ENCODE results near the gene SLC10A7.

SLC10A7 gene

DNA sequence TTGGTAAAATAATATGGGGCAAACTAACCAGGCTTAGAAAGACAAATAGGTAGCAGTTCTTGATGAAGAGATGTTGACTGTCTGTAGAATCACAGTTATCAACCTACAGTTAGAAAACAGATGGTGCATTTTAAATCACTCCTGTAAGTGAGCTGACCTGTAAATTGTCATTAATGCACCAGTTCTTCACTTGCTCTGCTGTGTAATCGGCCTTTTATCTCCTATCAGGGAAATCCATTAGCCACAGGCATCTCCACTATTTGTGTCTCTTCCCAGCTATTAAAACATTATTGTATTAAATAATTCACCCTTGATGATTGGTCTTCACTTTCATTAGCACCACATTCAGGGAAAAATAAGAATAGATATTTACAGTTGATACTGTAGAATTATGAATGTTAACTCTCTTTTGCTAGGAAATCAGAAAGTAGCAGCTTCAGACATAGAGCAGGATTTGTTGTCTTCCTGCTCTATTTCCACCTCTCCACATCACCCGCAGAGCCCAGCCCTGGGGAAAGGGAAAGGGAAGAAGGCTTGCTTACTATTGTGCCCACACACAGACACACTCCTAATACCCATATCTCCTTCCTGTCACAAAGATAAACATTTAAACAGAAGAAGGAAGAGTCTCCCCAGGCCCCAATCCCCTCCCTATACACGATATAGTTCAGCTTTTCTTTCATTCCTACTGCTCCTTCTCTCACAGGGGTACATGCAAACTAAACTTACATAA is 210.3 kb downstream of the SLC10A7 start:
- no peaks in the 10 kb centered on the region for H3K27me3 ChIP-seq (ENCODE audit: insufficient read depth, poor library complexity, severe bottlenecking)
- no peaks in the 10 kb centered on the region for H3K9me3 ChIP-seq (ENCODE audit: severe bottlenecking)
- no peak for ATAC-seq (ENCODE audit: low read depth)
- no peaks in the 10 kb centered on the region for H3K4me1 ChIP-seq (ENCODE audit: insufficient read depth, poor library complexity, severe bottlenecking)
- no peaks in the 10 kb centered on the region for H3K36me3 ChIP-seq (ENCODE audit: low read depth)
- no peak for DNase-seq (ENCODE audit: low spot score)
- TF ChIP-seq, protein P1, sequence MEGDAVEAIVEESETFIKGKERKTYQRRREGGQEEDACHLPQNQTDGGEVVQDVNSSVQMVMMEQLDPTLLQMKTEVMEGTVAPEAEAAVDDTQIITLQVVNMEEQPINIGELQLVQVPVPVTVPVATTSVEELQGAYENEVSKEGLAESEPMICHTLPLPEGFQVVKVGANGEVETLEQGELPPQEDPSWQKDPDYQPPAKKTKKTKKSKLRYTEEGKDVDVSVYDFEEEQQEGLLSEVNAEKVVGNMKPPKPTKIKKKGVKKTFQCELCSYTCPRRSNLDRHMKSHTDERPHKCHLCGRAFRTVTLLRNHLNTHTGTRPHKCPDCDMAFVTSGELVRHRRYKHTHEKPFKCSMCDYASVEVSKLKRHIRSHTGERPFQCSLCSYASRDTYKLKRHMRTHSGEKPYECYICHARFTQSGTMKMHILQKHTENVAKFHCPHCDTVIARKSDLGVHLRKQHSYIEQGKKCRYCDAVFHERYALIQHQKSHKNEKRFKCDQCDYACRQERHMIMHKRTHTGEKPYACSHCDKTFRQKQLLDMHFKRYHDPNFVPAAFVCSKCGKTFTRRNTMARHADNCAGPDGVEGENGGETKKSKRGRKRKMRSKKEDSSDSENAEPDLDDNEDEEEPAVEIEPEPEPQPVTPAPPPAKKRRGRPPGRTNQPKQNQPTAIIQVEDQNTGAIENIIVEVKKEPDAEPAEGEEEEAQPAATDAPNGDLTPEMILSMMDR (IDR thresholded peaks at IDR 0.05; ENCODE audit: poor library complexity, severe bottlenecking) = no peak
- no peak overlapping the region for H3K4me3 ChIP-seq (ENCODE audit: severe bottlenecking)
- no peak overlapping the region for H3K27ac ChIP-seq (ENCODE audit: poor library complexity, severe bottlenecking)

DNA sequence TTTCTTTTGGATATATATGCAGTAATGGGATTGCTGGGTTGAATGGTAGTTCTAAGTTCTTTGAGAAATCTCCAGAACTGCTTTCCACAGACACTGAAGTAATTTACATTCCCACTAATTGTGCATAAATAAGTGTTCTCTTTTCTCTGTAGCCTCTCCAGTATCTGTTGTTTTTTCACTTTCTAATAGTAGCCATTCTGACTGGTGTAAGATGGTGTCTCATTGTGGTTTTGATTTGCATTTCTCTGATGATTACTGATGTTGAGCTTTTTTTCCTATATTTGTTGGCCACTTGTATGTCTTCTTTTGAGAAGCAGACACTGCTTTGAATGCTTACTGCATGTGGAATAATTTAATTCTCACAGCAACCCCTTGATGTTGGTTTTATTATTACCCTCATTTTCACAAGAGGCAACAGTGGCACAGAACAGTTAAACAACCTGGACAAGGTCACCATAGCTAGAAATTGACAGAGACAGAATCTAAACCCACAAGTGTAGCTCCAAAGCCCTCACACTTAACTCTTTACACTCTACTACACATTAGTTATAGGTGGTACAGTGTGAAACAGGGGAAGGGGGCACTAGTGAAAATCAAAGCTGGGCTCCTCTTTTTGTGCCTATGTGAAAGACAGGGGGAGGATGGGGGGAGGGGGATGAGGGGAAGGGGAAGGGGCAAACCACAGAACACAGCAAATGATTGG is 211.3 kb downstream of the SLC10A7 start:
- H3K9me3 ChIP-seq (ENCODE audit: severe bottlenecking) = no peaks in the 10 kb centered on the region
- H3K4me3 ChIP-seq (ENCODE audit: severe bottlenecking) = no peak overlapping the region
- TF ChIP-seq, protein P1 (IDR thresholded peaks at IDR 0.05; ENCODE audit: poor library complexity, severe bottlenecking) = no peak
- no peak for ATAC-seq (ENCODE audit: low read depth)
- no peaks in the 10 kb centered on the region for H3K27me3 ChIP-seq (ENCODE audit: insufficient read depth, poor library complexity, severe bottlenecking)
- DNase-seq (ENCODE audit: low spot score) = no peak
- no peak overlapping the region for H3K27ac ChIP-seq (ENCODE audit: poor library complexity, severe bottlenecking)
- no peaks in the 10 kb centered on the region for H3K36me3 ChIP-seq (ENCODE audit: low read depth)
- no peaks in the 10 kb centered on the region for H3K4me1 ChIP-seq (ENCODE audit: insufficient read depth, poor library complexity, severe bottlenecking)

DNA sequence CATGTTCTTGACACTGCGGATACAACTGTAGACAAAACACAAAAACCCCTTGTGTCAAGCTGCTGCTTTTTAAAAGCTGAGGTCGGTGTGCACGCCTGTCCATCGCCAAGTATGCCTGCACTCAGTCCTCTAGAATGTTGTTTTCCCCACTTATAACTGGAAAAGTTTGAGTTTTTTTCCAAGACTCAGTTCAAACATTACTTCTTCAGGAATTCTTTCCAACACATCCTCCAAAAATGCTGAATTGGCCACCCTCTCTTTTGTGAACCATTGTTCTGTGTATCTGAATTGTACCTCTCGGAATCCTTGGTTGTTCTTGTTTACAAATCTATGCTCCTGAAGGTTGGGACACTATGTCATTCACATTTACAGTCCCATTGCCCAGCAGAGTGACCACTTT is 212.8 kb downstream of the SLC10A7 start:
- TF ChIP-seq, protein P1 (IDR thresholded peaks at IDR 0.05; ENCODE audit: poor library complexity, severe bottlenecking) = no peak
- Histone ChIP-seq H3K27ac (ENCODE audit: poor library complexity, severe bottlenecking) (no peak overlapping the region), H3K27me3 (ENCODE audit: insufficient read depth, poor library complexity, severe bottlenecking) (no peaks in the 10 kb centered on the region), H3K36me3 (ENCODE audit: low read depth) (no peaks in the 10 kb centered on the region), H3K4me3 (ENCODE audit: severe bottlenecking) (no peak overlapping the region), H3K4me1 (ENCODE audit: insufficient read depth, poor library complexity, severe bottlenecking) (no peaks in the 10 kb centered on the region), H3K9me3 (ENCODE audit: severe bottlenecking) (no peaks in the 10 kb centered on the region)
- DNase-seq (ENCODE audit: low spot score) (no peak), ATAC-seq (ENCODE audit: low read depth) (no peak)

DNA sequence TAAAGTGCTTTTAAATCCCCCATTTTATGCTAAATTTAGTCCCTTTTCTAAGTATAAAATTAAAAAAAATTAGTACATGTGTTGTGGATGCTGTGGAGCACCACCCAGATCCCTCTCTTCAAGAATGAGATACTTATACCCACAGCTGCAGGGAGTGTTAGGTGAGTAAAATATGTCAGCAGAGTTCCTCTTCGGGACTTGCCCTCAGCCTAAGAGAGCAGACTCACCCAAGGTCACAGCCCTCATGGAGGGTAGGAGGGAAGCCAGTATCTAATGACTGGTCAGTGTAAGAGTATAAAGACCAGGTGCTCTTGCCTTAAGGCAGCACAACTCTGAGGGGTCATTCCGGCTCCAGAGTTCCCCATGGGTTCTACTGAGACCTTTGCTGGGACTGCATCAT is 218.9 kb downstream of the SLC10A7 start:
- DNase-seq (ENCODE audit: low spot score) = no peak
- no peaks in the 10 kb centered on the region for H3K36me3 ChIP-seq (ENCODE audit: low read depth)
- TF ChIP-seq, protein P1 (IDR thresholded peaks at IDR 0.05; ENCODE audit: poor library complexity, severe bottlenecking) = no peak
- no peak for ATAC-seq (ENCODE audit: low read depth)
- no peaks in the 10 kb centered on the region for H3K4me1 ChIP-seq (ENCODE audit: insufficient read depth, poor library complexity, severe bottlenecking)
- H3K9me3 ChIP-seq (ENCODE audit: severe bottlenecking) = no peaks in the 10 kb centered on the region
- no peak overlapping the region for H3K27ac ChIP-seq (ENCODE audit: poor library complexity, severe bottlenecking)
- no peak overlapping the region for H3K4me3 ChIP-seq (ENCODE audit: severe bottlenecking)
- no peaks in the 10 kb centered on the region for H3K27me3 ChIP-seq (ENCODE audit: insufficient read depth, poor library complexity, severe bottlenecking)

DNA sequence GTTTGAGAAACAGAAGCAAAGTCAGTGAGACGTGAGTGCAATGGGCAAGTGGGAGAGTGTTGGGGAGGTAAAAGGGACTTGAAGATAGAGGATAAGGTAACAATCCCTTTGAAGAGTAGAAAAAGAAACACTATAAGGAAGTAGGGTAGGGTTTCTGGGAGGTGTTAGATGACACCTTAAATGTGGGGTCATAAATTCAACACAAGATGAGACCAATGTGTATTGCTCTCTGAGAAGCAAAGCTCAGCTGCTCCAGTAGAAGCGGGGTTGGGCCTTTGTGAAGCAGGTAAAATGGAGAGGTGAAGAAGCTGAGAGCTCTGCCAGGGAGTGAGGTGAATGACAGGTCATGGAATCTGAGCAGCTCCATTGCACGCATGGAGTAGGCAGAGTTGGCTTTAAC is 222.1 kb downstream of the SLC10A7 start:
- Histone ChIP-seq H3K36me3 (ENCODE audit: low read depth) (no peaks in the 10 kb centered on the region), H3K27me3 (ENCODE audit: insufficient read depth, poor library complexity, severe bottlenecking) (no peaks in the 10 kb centered on the region), H3K9me3 (ENCODE audit: severe bottlenecking) (no peaks in the 10 kb centered on the region), H3K27ac (ENCODE audit: poor library complexity, severe bottlenecking) (no peak overlapping the region), H3K4me1 (ENCODE audit: insufficient read depth, poor library complexity, severe bottlenecking) (no peaks in the 10 kb centered on the region), H3K4me3 (ENCODE audit: severe bottlenecking) (no peak overlapping the region)
- TF ChIP-seq, protein P1 (IDR thresholded peaks at IDR 0.05; ENCODE audit: poor library complexity, severe bottlenecking) = no peak
- DNase-seq (ENCODE audit: low spot score) (no peak), ATAC-seq (ENCODE audit: low read depth) (no peak)

Data from RWPE2 (cell line).